ENCODE results near the gene SLC25A13. TPM values are rescaled to one million over a fixed set of nuclear protein-coding genes. Genes with fewer than 3 reads are reported as not detected.
"Not testable (repeated sequence)": the region's sequence is repeated elsewhere in the genome, so short reads cannot be mapped to it uniquely, and the experiment has no call there.

SLC25A13 gene
- total and polyA plus RNA-seq, 8 donors = 20.2 to 41.2 (median 25.1) TPM

DNA sequence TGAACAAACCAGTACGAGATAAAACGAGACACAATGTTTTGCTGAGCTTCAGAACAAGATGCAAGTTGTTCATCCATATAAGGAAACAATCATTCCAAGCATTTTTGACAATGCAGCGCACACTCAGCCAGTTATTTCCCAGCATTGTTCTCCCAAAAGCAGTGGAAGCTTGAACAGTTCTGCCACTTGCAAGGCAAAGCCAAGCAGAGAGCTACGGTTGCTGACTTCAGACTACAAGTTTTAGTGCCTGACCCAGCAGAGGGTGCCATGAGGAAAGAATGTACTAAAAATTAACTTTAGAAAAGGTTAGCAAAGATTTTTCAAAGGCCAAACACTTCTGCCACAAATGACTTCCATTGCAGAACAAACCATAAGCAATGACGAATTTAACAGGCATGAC is 152.5 kb downstream of the SLC25A13 start:
- TF ChIP-seq, protein P1, sequence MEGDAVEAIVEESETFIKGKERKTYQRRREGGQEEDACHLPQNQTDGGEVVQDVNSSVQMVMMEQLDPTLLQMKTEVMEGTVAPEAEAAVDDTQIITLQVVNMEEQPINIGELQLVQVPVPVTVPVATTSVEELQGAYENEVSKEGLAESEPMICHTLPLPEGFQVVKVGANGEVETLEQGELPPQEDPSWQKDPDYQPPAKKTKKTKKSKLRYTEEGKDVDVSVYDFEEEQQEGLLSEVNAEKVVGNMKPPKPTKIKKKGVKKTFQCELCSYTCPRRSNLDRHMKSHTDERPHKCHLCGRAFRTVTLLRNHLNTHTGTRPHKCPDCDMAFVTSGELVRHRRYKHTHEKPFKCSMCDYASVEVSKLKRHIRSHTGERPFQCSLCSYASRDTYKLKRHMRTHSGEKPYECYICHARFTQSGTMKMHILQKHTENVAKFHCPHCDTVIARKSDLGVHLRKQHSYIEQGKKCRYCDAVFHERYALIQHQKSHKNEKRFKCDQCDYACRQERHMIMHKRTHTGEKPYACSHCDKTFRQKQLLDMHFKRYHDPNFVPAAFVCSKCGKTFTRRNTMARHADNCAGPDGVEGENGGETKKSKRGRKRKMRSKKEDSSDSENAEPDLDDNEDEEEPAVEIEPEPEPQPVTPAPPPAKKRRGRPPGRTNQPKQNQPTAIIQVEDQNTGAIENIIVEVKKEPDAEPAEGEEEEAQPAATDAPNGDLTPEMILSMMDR (IDR thresholded peaks at IDR 0.05) = no peak
- H3K9me3 ChIP-seq = no peaks in the 10 kb centered on the region
- no peaks in the 10 kb centered on the region for H3K27me3 ChIP-seq
- ATAC-seq (no peak), DNase-seq (no peak)
- intact Hi-C loops (cut with DNase I) = no loop called here
- no peaks in the 10 kb centered on the region for H3K4me1 ChIP-seq
- no peak overlapping the region for H3K27ac ChIP-seq
- peaks cover 0 to 73% of the 10 kb centered on the region in 2 donors for H3K36me3 ChIP-seq
- H3K4me3 ChIP-seq = no peak overlapping the region

DNA sequence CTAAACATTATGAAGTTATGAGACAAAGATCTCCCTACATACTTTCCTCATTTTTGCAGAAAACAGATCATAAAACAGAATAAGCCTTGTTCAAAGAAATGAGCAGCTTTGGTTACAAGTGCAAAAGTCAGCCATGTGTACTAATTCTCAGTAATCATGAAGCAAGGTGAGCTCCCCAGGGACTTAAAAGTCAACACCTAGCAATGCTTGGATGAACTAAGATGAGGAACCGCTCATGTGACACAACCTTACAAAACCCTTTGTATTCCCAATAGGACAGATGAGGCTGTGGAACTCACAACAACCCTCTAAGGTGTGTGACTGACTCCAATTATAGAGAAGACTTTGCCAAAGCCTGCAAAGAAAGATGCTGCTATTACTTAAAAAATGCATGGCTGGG is 154.5 kb downstream of the SLC25A13 start:
- intact Hi-C loops (cut with DNase I) = no loop called here
- H3K9me3 ChIP-seq = no peaks in the 10 kb centered on the region
- no peak overlapping the region for H3K27ac ChIP-seq
- no peaks in the 10 kb centered on the region for H3K27me3 ChIP-seq
- no peak overlapping the region for H3K4me3 ChIP-seq
- TF ChIP-seq, protein P1 (IDR thresholded peaks at IDR 0.05) = no peak
- no peak for DNase-seq
- H3K4me1 ChIP-seq = no peaks in the 10 kb centered on the region
- peaks cover 0 to 74% of the 10 kb centered on the region in 2 donors for H3K36me3 ChIP-seq
- no peak for ATAC-seq

DNA sequence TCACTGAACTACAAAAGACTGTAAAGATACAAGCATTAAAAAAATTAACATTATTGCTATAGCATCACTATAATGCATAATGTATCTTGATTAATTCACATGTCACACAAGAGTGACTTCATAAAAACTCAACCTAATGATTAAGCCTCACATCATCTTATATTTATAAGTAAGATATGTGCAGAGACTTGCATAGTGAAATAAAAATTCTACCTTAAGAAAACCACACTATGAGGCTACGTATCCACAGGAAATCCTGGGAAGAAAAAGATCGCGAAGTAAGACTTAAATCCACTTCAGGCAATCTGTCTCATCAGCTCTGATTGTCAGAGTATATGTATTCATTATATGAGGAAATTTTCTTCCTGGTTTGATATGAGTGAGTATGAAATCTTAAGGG is 160.0 kb downstream of the SLC25A13 start:
- Histone ChIP-seq H3K4me3 (no peak overlapping the region), H3K9me3 (no peaks in the 10 kb centered on the region), H3K36me3 (peaks cover 0 to 48% of the 10 kb centered on the region in 2 donors), H3K4me1 (no peaks in the 10 kb centered on the region), H3K27ac (no peak overlapping the region), H3K27me3 (no peaks in the 10 kb centered on the region)
- ATAC-seq (no peak), DNase-seq (no peak)
- TF ChIP-seq, protein P1 (IDR thresholded peaks at IDR 0.05) = no peak
- intact Hi-C loops (cut with DNase I) = no loop called here

DNA sequence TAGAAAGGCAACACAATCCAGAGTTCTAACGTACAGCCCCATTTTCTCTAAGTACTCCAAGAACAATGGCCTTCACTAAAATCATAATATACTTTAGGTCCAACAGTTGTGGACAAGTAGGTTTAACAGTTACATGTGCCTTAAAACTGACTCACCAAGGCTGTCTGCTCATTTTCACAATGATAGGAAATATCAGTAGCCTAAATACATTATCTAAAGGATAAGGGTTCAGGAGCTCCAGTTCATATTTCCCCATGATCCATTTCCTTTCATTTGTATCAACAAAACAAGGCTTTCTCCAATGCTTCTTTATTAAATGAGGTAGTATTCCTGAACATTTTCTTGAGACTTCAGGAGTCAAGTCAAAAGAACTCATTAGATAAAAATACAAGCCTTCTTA is 164.0 kb downstream of the SLC25A13 start:
- no peaks in the 10 kb centered on the region for H3K4me1 ChIP-seq
- intact Hi-C loops (cut with DNase I) = no loop called here
- DNase-seq = no peak
- TF ChIP-seq, protein P1 (IDR thresholded peaks at IDR 0.05) = no peak
- peaks cover 0 to 42% of the 10 kb centered on the region in 2 donors for H3K36me3 ChIP-seq
- no peak overlapping the region for H3K27ac ChIP-seq
- no peak for ATAC-seq
- no peaks in the 10 kb centered on the region for H3K9me3 ChIP-seq
- no peaks in the 10 kb centered on the region for H3K27me3 ChIP-seq
- H3K4me3 ChIP-seq = no peak overlapping the region

DNA sequence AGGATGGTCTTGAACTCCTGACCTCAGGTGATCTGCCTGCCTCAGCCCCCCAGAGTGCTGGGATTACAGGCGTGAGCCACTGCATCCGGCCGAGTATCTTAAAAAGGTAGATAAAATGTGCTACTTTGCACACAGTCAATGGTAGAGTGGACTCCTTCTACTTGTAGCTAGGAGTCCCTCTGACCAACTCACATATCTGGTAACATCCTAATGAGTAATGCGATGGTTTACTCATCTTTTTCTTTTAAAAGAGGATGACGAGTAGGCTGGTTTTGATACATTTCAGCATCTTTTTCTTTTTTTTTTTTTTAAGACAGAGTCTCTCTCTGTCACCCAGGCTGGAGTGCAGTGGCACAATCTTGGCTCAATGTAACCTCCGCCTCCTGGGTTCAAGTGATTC is 167.4 kb downstream of the SLC25A13 start:
- H3K4me1 ChIP-seq; ATAC-seq; DNase-seq; H3K9me3 ChIP-seq; H3K27me3 ChIP-seq; intact Hi-C loops (cut with DNase I); H3K27ac ChIP-seq; H3K4me3 ChIP-seq: not testable (repeated sequence)
- peaks cover 0 to 39% of the 10 kb centered on the region in 2 donors for H3K36me3 ChIP-seq

DNA sequence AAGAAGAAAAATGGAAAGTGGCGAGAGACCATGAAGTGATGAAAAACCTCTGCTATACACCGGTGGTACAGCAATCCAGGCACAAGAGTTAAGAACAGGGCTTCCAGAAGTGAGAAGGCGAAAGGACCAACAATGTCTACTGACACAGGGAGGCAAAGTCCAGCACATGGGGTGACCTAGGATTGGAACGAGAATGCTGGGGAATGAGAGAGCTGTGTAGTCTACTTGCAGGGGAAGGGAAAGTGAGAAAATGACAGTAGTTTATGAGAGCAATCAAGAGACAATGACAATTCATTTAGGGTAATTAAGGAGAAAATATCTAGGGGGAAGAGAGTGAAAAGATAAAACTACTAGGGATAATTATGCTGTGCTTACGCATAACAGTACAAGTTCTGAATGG is 169.2 kb downstream of the SLC25A13 start:
- no peak for DNase-seq
- H3K4me1 ChIP-seq = no peaks in the 10 kb centered on the region
- H3K4me3 ChIP-seq = no peak overlapping the region
- ATAC-seq = no peak
- peaks cover 0 to 36% of the 10 kb centered on the region in 2 donors for H3K36me3 ChIP-seq
- H3K27me3 ChIP-seq = no peaks in the 10 kb centered on the region
- intact Hi-C loops (cut with DNase I) = no loop called here
- TF ChIP-seq, protein P1 (IDR thresholded peaks at IDR 0.05) = no peak
- H3K27ac ChIP-seq = no peak overlapping the region
- no peaks in the 10 kb centered on the region for H3K9me3 ChIP-seq

All from left lung (tissue), 10 donors.